HepG2 (cell line): ENCODE data around the gene RAPGEF2. TPM values are rescaled to one million over a fixed set of nuclear protein-coding genes. Genes with fewer than 3 reads are reported as not detected.
A peak's percentile ranks its signal among the peaks of the same experiment; 100 is the strongest.

ENCODE experiments used
- ATAC-seq: fragments of 200-7000 bp; cut with Tn5 transposase; 3 replicates; pipeline ENCODE4 v1.9.1; 2020; ENCODE audit warnings: mild to moderate bottlenecking, moderate library complexity
- BruUV-seq: library from RNA; stranded (reverse); fragments of 400-500 nt; replicated peaks from 2 replicates; lab custom pipeline; 2021; lab: Mats Ljungman, UMichigan
- CTCF ChIA-PET: fragments of 300-600 bp; formaldehyde crosslinking; extraction: SDS; loops from one replicate; lab custom pipeline; 2021; ENCODE audit warnings: low total read pairs, inconsistent platforms, low intra/inter-chr PET ratio; lab: Yijun Ruan, JAX
- POLR2A ChIA-PET: fragments of 350-600 bp; sonication (Branson Sonifier 250); formaldehyde crosslinking; loops from one replicate; lab custom pipeline; 2020; ENCODE audit warnings: antibody characterized with exemption, inconsistent platforms; lab: Yijun Ruan, JAX
- DNase-seq: peaks from one replicate; pipeline ENCODE4 v3.0.0-alpha.2; 2015; ENCODE audit warnings: low spot score
- FAIRE-seq: peaks from 3 replicates; lab custom pipeline; 2011; peaks lifted over from hg19 to GRCh38; lab: Jason Lieb, UNC
- H2AFZ ChIP-seq: one replicate; pipeline ENCODE4 v1.6.1; 2011; ENCODE audit warnings: low read length, inconsistent platforms
- H3K27ac ChIP-seq: fragments of 300-600 bp; 3 replicates; pipeline ENCODE4 v1.8.0; 2011; ENCODE audit warnings: mixed run types, mild to moderate bottlenecking, mixed read lengths, low read length, inconsistent platforms; ENCODE audit not compliant: insufficient read depth; ENCODE audit errors: extremely low read length
- H3K27me3 ChIP-seq, 2 experiments: fragments of 200-600 bp in 1 of 2; 2 replicates in 1 of 2; 3 replicates in 1 of 2; pipeline versions ENCODE4 v1.6.0 to v1.8.0; 2011; ENCODE audit warnings: low read length in 2 of 2, mild to moderate bottlenecking in 2 of 2, moderate library complexity in 2 of 2, inconsistent platforms in 1 of 2; ENCODE audit not compliant: insufficient read depth in 2 of 2, control insufficient read depth in 1 of 2
- H3K36me3 ChIP-seq, 2 experiments: fragments of 200-600 bp in 1 of 2; replicated peaks in 1 of 2; 2 replicates in 1 of 2; 3 replicates in 1 of 2; pipeline versions ENCODE4 v1.5.1 to v1.8.0; 2011; ENCODE audit warnings: low read length in 2 of 2, inconsistent platforms in 1 of 2; ENCODE audit not compliant: insufficient read depth in 2 of 2, control insufficient read depth in 1 of 2
- H3K4me1 ChIP-seq: 2 replicates; pipeline ENCODE4 v1.5.1; 2012; ENCODE audit warnings: low read length, inconsistent platforms; ENCODE audit not compliant: insufficient read depth
- H3K4me2 ChIP-seq: 2 replicates; pipeline ENCODE4 v1.6.0; 2011; ENCODE audit warnings: low read depth, low read length, inconsistent platforms
- H3K4me3 ChIP-seq, 3 experiments: fragments of 200-600 bp in 1 of 3; sonication (generic), shearing (Covaris generic) in 1 of 3; replicated peaks in 1 of 3; 2 replicates each; pipeline ENCODE4 v1.5.1; 2011 to 2016; ENCODE audit warnings: low read length in 3 of 3, inconsistent platforms in 2 of 3, low read depth in 2 of 3, mild to moderate bottlenecking in 2 of 3, control low read depth in 1 of 3, mixed read lengths in 1 of 3; ENCODE audit not compliant: insufficient read depth in 1 of 3
- H3K79me2 ChIP-seq: one replicate; pipeline ENCODE4 v1.6.1; 2011; ENCODE audit warnings: low read length, inconsistent platforms; ENCODE audit not compliant: insufficient read depth
- H3K9ac ChIP-seq: 2 replicates; pipeline ENCODE4 v1.6.0; 2011; ENCODE audit warnings: mild to moderate bottlenecking, low read depth, low read length, inconsistent platforms; ENCODE audit not compliant: insufficient read depth
- H3K9me3 ChIP-seq: 2 replicates; pipeline ENCODE4 v1.5.1; 2012; ENCODE audit warnings: mild to moderate bottlenecking, low read length
- H4K20me1 ChIP-seq: 2 replicates; pipeline ENCODE4 v1.6.0; 2011; ENCODE audit warnings: inconsistent platforms, mild to moderate bottlenecking, low read length, moderate library complexity; ENCODE audit not compliant: insufficient read depth
- CEBPB ChIP-seq: IDR thresholded peaks from 2 replicates; pipeline ENCODE4 v1.6.1; 2011; ENCODE audit warnings: low read depth, low read length, improper control_type of control experiment, borderline replicate concordance
- HNF4A ChIP-seq: sonication (generic); formaldehyde crosslinking; IDR thresholded peaks from 2 replicates; pipeline ENCODE4 v1.4.0; 2020; ENCODE audit warnings: missing genetic modification reagents
- HNRNPUL1 ChIP-seq: fragments of 200-400 bp; formaldehyde crosslinking; IDR thresholded peaks from 2 replicates; pipeline ENCODE4 v1.6.1; 2017; ENCODE audit warnings: low read depth, mild to moderate bottlenecking, low read length, moderate library complexity
- KLF15 ChIP-seq: sonication (generic); formaldehyde crosslinking; IDR thresholded peaks from 2 replicates; pipeline ENCODE4 v1.8.1; 2023; ENCODE audit warnings: borderline replicate concordance, mild to moderate bottlenecking, inconsistent platforms, missing genetic modification reagents, mixed read lengths
- MATR3 ChIP-seq: sonication (generic); formaldehyde crosslinking; IDR thresholded peaks from 2 replicates; pipeline ENCODE4 v1.4.0; 2020; ENCODE audit warnings: missing genetic modification reagents
- MYNN ChIP-seq: sonication (generic); formaldehyde crosslinking; IDR thresholded peaks from 2 replicates; pipeline ENCODE4 v1.4.0; 2020; ENCODE audit warnings: mild to moderate bottlenecking, low read depth, missing genetic modification reagents
- NFATC3 ChIP-seq: sonication (generic); formaldehyde crosslinking; IDR thresholded peaks from 2 replicates; pipeline ENCODE4 v1.5.1; 2020; ENCODE audit warnings: mild to moderate bottlenecking, missing genetic modification reagents
- NFRKB ChIP-seq: fragments of 450-650 bp; IDR thresholded peaks from 2 replicates; pipeline ENCODE4 v1.6.1; 2017
- RCOR2 ChIP-seq: IDR thresholded peaks from 2 replicates; pipeline ENCODE4 v1.6.1; 2016; ENCODE audit warnings: missing biosample characterization, missing genetic modification reagents
- SALL1 ChIP-seq: sonication (generic); formaldehyde crosslinking; IDR thresholded peaks from 2 replicates; pipeline ENCODE4 v1.8.0; 2022; ENCODE audit warnings: mild to moderate bottlenecking, missing genetic modification reagents
- SRSF9 ChIP-seq: fragments of 200-400 bp; formaldehyde crosslinking; IDR thresholded peaks from 2 replicates; pipeline ENCODE4 v1.6.1; 2018; ENCODE audit warnings: borderline replicate concordance, mild to moderate bottlenecking, low read depth, low read length; ENCODE audit not compliant: insufficient read depth, poor library complexity, severe bottlenecking
- TEAD3 ChIP-seq: optimal IDR thresholded peaks from 2 replicates; pipeline ENCODE3; 2016; ENCODE audit warnings: borderline replicate concordance
- ZC3H4 ChIP-seq: sonication (generic); formaldehyde crosslinking; IDR thresholded peaks from 2 replicates; pipeline ENCODE4 v1.4.0; 2020; ENCODE audit warnings: missing genetic modification reagents, borderline replicate concordance
- ZMYM4 ChIP-seq: sonication (generic); formaldehyde crosslinking; IDR thresholded peaks from 2 replicates; pipeline ENCODE4 v1.8.1; 2023; ENCODE audit warnings: mild to moderate bottlenecking, missing genetic modification reagents
- ZNF230 ChIP-seq: sonication (generic); formaldehyde crosslinking; IDR thresholded peaks from 2 replicates; pipeline ENCODE4 v1.4.0; 2020; ENCODE audit warnings: mild to moderate bottlenecking, missing genetic modification reagents
- WGBS: methylation state at CpG from one replicate; pipeline ENCODE4 v1.1.6; 2017; ENCODE audit warnings: low lambda C conversion rate; 5-methylcytosine and 5-hydroxymethylcytosine counted together
- in situ Hi-C: cut with HindIII; loops from 2 replicates; pipeline ENCODE4 v1.10.0; 2017; ENCODE audit warnings: low pct_unique_long_range_greater_than_20kb; ENCODE audit not compliant: extremely low pct_ligation_motif_present
- intact Hi-C: fragments of 100-400 bp; cut with micrococcal nuclease; formaldehyde crosslinking; loops from one replicate; pipeline ENCODE4 v1.10.0; 2022; ENCODE audit not compliant: unreplicated experiment
- polyA plus RNA-seq, 8 experiments: library from polyadenylated mRNA; depleted of rRNA in 3 of 8; stranded (reverse) in 7 of 8; unstranded in 1 of 8; fragments of >200 nt; fragmentation: Illumina TruSeq in 4 of 8; extraction: Trizol in 4 of 8; gene quantifications; 2 replicates each; pipeline versions ENCODE4 v1.2.1 to v1.2.3, GENCODE V29; 2011 to 2016; ENCODE audit warnings: low read depth in 4 of 8, missing spikeins in 1 of 8, mixed read lengths in 1 of 8; ENCODE audit not compliant: insufficient read depth in 1 of 8
- total RNA-seq, 5 experiments: library from RNA; depleted of rRNA; stranded (reverse); fragments of >200 nt; fragmentation: Illumina TruSeq; extraction: Trizol; gene quantifications; 2 replicates each; pipeline ENCODE4 v1.2.3, GENCODE V29; 2016; ENCODE audit warnings: low read depth in 1 of 5
- TF ChIP-seq, protein P1 (sequence below): sonication (generic); formaldehyde crosslinking; IDR thresholded peaks from 2 replicates; pipeline ENCODE4 v1.5.1; 2020; ENCODE audit warnings: missing genetic modification reagents, mild to moderate bottlenecking, borderline replicate concordance
- TF ChIP-seq, protein P2 (sequence below), 2 experiments: fragments of 450-650 bp in 1 of 2; sonication (generic) in 1 of 2; formaldehyde crosslinking; IDR thresholded peaks; 2 replicates each; pipeline versions ENCODE4 v1.5.0 to v1.8.0; 2020 to 2022; ENCODE audit warnings: mild to moderate bottlenecking in 1 of 2, missing genetic modification reagents in 1 of 2
- TF ChIP-seq, protein P3 (sequence below): IDR thresholded peaks from 2 replicates; pipeline ENCODE4 v1.6.1; 2016; ENCODE audit warnings: low read depth
- TF ChIP-seq, protein P4 (sequence below): sonication (generic); formaldehyde crosslinking; IDR thresholded peaks from 2 replicates; pipeline ENCODE4 v1.4.0; 2020; ENCODE audit warnings: missing genetic modification reagents, low read depth, mild to moderate bottlenecking, borderline replicate concordance

The RAPGEF2 gene
- total and polyA plus RNA-seq, 2 of the 13 experiments (the other 11 are each of a cell fraction or from before 2014, with no cell fraction given) = 19.2 to 23.0 TPM

DNA sequence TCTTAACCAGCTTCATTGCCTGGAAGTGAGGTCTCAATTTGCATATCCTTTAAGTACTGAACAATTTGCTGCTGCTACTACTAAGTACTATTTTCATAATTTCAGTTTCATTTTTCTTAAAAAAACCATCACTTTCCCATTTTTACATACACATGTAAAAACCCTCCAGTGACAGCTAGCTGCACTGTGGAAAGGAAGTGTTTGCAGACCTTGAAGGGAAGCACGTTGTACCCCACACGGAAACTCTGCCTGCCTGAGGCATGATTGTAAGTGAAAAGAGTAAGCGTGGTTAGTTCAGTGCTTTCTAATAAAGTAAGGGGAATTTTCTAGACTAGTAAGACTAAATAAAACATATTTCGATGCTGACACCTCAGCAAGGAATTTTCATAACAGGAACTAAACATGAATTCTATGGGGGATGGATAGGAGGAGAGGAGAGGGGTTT, 103.6 kb downstream of the RAPGEF2 start (continued):
- TF ChIP-seq, protein P1, sequence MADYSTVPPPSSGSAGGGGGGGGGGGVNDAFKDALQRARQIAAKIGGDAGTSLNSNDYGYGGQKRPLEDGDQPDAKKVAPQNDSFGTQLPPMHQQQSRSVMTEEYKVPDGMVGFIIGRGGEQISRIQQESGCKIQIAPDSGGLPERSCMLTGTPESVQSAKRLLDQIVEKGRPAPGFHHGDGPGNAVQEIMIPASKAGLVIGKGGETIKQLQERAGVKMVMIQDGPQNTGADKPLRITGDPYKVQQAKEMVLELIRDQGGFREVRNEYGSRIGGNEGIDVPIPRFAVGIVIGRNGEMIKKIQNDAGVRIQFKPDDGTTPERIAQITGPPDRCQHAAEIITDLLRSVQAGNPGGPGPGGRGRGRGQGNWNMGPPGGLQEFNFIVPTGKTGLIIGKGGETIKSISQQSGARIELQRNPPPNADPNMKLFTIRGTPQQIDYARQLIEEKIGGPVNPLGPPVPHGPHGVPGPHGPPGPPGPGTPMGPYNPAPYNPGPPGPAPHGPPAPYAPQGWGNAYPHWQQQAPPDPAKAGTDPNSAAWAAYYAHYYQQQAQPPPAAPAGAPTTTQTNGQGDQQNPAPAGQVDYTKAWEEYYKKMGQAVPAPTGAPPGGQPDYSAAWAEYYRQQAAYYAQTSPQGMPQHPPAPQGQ (CRISPR knock-in tag) = no peak

DNA sequence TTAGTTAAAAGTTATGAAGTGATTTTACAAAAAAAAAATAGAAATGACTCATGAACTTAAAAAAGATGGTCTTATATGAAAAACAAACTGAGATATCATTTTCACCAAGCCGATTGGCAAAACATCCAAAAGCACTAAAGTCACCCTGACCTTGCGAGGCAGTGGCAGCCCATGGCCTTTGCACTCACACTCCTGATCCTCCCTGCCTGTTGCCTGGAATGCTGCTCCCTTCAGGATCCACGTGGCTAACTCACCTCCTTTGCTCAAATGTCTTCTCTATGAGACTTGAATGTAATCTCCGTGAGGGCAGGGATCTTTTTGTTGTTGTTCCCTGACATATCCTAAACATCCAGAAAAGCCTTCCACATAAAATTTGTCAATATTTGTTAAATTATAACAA, 106.4 kb downstream of the RAPGEF2 start:
- Histone ChIP-seq H3K9me3 (no peaks in the 10 kb centered on the region), H3K4me3 (no peak overlapping the region), H3K27ac (no peak overlapping the region), H3K36me3 (peaks cover 0 to 6% of the 10 kb centered on the region in 2 experiments; a peak in 1 of 5 replicates), H3K4me1 (peaks cover 13% of the 10 kb centered on the region), H3K4me2 (no peak overlapping the region), H3K27me3 (no peaks in the 10 kb centered on the region), H3K9ac (no peak overlapping the region), H2AFZ (no peak overlapping the region), H4K20me1 (no peaks in the 10 kb centered on the region), H3K79me2 (peaks cover 2% of the 10 kb centered on the region)
- CTCF ChIA-PET = no interaction called here
- intact Hi-C loops (loop anchor here (10.0 kb wide), 1 partner anchor 106 kb away; no protein-coding TSS in a partner anchor), in situ Hi-C loops (loop anchor here (10.0 kb wide), 1 partner anchor 484 kb away; the partner anchor contains the start of gene PPID)
- BruUV-seq = no TSS peak
- ATAC-seq (peak; percentile 71), DNase-seq (peak; percentile 13), FAIRE-seq (no peak)
- 66% methylated on average over 3 of the region's 4 CpGs for WGBS
- POLR2A ChIA-PET = no interaction called here
- TF ChIP-seq, protein P2, sequence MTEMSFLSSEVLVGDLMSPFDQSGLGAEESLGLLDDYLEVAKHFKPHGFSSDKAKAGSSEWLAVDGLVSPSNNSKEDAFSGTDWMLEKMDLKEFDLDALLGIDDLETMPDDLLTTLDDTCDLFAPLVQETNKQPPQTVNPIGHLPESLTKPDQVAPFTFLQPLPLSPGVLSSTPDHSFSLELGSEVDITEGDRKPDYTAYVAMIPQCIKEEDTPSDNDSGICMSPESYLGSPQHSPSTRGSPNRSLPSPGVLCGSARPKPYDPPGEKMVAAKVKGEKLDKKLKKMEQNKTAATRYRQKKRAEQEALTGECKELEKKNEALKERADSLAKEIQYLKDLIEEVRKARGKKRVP (CRISPR knock-in tag; IDR thresholded peaks at IDR 0.05) = no peak
- TF ChIP-seq SRSF9 (no peak), HNF4A (CRISPR knock-in tag) (peak; percentile 70), HNRNPUL1 (no peak), NFRKB (no peak), RCOR2 (CRISPR knock-in tag) (peak; percentile 25; the same call in 1 of the 2 replicates), ZMYM4 (CRISPR knock-in tag) (peak; percentile 65), KLF15 (CRISPR knock-in tag) (no peak), NFATC3 (CRISPR knock-in tag) (no peak), ZNF230 (no peak), ZC3H4 (CRISPR knock-in tag) (no peak), SALL1 (CRISPR knock-in tag) (peak; percentile 31; the same call in 1 of the 2 replicates), MATR3 (CRISPR knock-in tag) (no peak), CEBPB (no peak), TEAD3 (CRISPR knock-in tag) (peak; percentile 75), MYNN (CRISPR knock-in tag) (no peak)
- TF ChIP-seq, protein P3, sequence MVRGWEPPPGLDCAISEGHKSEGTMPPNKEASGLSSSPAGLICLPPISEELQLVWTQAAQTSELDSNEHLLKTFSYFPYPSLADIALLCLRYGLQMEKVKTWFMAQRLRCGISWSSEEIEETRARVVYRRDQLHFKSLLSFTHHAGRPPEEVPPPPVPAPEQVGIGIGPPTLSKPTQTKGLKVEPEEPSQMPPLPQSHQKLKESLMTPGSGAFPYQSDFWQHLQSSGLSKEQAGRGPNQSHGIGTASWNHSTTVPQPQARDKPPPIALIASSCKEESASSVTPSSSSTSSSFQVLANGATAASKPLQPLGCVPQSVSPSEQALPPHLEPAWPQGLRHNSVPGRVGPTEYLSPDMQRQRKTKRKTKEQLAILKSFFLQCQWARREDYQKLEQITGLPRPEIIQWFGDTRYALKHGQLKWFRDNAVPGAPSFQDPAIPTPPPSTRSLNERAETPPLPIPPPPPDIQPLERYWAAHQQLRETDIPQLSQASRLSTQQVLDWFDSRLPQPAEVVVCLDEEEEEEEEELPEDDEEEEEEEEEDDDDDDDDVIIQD (CRISPR knock-in tag) = peak; percentile 26; the same call in 1 of the 2 replicates
- TF ChIP-seq, protein P4, sequence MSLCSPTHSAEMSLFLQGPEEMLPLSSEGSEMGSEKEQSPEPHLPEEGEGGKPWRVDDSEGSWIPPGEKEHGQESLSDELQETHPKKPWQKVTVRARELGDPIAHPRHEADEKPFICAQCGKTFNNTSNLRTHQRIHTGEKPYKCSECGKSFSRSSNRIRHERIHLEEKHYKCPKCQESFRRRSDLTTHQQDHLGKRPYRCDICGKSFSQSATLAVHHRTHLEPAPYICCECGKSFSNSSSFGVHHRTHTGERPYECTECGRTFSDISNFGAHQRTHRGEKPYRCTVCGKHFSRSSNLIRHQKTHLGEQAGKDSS = no peak
